ENCODE data around the gene RRP7A.
"Not testable (repeated sequence)": the region's sequence is repeated elsewhere in the genome, so short reads cannot be mapped to it uniquely, and the experiment has no call there.

Gene RRP7A

DNA sequence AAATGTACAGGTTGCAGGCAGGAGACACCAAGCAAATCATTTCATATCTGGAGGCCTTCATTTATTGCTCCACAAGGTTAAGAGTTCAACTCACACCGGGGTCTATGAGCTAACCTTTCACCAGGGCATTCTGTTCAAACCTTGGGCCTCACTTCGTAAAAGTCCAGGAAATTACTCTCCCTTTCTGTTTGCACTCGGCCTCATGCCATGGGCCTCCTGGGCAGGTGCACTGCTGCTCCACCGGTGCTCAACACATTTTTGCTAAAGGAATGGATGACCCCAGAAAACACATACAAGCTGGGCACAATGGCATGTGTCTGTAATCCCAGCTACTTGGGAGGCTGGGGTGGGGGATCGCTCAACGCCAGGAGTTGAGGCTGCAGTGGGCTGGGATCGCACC is 16.6 kb upstream of the RRP7A start:
- no peak for DNase-seq (ENCODE audit: low spot score)

DNA sequence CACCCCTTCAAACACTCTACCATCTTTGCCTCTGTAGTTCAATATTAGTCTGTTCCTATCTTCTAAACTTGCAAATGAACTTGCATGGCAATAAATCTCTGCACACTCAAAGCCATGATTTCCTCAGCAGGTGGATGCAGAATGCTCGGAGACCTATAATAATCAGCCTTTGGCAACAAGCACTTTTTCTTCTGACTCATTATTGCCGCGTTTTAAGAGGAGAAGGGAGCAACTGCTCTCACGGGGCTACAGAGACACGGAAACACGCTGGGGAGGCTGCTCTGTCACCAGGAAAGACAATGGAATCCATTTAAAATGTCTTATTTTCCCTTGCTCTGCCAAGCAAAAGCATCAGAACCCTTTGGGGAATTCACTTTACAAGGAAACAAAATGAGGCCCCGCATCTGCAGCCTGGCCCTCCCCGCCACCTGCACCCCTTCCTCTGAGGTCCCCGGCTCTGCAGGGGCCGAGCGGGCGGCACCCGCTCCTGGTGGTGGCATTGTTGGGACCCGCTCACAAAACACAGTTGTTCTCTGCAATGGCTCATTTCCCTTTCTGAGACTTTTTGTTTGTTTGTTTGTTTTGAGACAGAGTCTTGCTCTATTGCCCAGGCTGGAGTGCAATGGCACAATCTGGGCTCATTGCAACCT is 15.6 kb upstream of the RRP7A start:
- not testable (repeated sequence) for DNase-seq (ENCODE audit: low spot score)

DNA sequence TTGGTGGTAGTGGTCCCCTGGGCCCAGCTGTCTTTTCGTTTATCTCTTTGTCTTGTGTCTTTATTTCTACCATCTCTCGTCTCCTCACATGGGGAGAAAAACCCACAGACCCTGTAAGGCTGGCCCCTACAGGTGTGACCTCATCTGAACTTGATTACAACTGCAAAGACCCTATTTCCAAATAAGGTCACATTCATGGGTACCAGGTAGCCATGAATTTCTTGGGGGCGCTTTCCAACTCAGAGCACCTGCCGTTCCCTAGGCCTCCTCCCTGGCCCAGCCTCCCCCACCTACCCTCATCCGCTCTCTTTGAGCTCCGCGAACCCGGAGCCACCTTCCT is 14.0 kb upstream of the RRP7A start:
- no peak for DNase-seq (ENCODE audit: low spot score)

DNA sequence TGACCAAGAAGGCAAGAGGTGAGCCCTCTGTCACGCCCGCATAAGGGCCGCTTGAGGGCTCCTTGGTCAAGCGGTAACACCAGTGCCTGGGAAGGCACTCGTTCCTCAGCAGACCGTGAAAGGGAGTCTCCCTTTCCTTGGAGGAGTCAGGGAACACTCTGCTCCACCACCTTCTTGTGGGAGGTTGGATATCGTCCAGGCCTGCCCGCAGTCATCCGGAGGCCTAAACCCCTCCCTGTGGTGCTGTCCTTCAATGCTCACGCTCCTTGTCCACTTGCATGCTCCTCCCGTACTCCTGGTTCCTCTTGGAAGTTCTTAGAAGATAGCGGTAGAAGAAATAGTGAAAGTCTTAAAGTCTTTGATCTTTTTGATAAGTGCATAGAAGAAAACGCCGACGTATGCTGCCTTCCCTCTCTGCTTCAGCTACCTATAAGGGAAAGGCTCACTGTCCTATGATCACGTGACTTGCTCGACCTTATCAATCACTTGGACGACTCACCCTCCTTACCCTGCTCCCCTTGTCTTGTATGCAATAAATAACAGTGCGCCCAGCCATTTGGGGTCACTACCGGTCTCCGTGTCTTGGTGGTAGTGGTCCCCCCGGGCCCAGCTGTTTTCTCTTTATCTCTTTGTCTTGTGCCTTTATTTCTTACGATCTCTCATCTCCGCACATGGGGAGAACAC is 11.9 kb upstream of the RRP7A start:
- not testable (repeated sequence) for DNase-seq (ENCODE audit: low spot score)

DNA sequence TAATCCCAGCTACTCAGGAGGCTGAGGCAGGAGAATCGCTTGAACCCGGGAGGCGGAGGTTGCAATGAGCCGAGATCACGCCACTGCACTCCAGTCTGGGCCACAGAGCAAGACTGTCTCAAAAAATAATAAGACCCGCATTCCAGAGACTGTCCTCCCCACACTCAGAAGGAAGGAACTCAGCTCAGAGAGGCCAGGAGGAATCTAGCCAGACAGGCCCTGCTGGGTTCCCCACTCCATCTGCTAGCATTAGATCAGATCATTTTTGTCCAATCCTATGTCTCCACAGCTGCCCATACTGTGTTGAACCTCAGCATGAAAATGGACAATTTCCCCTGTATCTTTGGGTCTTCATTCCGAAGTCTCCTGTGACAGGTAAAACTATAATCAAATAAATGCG is 9.8 kb upstream of the RRP7A start:
- not testable (repeated sequence) for DNase-seq (ENCODE audit: low spot score)

DNA sequence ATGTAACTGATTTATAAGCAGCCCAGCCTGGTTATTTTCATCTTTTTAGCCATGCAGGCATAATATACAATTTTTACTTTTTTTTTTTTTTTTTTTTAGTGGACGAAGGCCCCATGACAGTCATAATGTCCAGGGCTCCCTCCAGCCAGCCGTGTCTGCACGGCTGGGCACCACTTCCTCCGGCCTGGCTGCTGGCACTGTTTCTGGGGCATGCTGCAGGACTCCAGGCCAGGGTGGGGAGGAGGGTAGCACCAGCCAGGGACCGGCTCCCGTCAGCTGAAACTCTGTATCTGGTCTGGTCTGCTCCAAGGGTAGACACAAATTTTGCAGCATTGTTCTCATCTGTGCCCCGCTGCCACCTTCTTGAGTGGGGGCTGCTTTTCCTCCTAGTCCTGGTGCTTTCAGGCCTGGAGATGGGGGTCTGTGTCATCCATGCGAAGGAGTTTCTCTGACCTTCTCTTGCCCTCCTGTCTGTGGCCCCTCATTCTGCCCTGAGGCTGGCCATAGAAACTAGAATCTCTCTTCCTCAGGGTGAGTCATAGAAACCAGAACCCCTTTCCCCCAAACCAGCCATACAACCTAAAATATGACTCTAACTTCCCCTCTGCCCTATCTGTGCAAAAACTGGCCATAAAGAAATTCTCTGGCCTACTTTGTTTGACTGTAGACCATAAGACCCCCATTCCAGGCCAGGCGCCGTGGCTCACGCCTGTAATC is 9.2 kb upstream of the RRP7A start:
- DNase-seq (ENCODE audit: low spot score), result no peak

DNA sequence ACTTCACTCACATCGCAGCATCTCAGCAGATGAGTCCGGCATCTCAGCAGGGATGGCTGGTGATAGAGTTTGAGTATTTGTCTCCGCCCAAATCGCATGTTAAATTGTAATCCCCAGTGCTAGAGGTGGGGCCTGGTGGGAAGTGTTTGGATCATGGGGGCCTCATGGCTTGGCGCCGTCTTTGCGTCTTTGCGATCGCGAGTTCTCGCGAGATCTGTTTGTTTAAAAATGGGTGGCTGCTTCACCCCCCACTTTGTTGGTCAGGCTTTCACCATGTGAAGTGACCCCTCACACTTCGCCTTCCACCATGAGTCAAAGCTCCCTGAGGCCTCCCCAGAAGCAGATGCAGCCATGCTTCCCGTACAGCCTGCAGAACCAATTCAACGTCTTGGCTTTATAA is 3.0 kb upstream of the RRP7A start:
- DNase-seq (ENCODE audit: low spot score), result no peak

DNA sequence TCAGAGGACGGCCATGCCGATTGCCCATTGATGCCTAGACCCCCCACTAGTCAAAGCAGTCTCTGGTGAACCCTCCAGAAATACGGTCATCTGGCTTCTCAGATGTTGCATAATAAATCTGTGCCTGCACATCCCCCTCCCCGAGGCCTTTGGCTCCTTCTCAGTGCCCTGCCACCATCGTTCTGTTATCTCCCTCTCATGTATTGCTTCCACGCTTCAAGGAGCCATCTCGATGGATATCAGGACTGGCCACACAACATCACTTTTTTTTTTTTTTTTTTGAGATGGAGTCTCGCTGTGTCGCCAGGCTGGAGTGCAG is 1.6 kb upstream of the RRP7A start:
- no peak for DNase-seq (ENCODE audit: low spot score)

DNA sequence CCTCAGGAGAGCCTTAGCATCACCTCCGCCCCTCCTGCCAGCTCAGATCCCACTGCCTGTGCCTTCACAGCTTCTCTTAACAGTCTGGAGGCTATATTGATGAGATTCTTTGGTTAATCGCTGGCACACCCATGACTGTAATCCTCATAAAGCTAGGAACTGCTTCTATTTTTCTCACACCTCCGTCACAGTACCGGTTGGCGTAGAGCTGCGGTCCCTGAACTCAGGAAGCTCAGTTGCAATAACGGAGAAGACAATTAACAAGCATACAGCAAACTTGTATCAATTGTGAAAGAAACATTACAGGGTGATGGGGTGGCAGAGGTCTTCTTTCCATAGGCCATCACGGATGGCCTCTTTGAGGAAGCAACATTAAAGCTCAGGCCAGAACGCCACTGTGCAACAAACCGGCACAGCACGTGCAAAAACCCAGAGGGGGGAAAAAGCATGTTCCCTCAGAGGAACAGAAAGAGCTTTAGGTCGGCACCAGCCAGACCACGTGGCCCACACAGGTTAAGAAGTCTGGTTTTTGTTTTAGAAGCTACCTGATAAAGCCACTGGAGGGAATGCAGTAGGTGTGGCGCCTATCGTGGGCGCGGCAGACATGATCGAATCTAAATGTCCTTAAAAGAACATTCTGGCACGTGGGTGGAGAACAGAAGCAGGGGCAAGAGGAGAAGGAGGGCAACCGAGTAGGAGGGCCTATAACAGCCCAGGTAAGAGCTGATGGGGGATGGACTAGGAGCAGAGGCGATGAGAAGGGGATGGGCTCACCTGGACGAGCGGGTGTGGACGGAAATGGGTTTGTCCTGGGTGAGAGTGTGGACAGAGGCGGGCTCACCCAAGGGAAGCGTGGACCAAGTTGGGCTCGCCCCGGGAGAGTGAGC is 715 bp downstream of the RRP7A start:
- DNase-seq (ENCODE audit: low spot score), result not testable (repeated sequence)

DNA sequence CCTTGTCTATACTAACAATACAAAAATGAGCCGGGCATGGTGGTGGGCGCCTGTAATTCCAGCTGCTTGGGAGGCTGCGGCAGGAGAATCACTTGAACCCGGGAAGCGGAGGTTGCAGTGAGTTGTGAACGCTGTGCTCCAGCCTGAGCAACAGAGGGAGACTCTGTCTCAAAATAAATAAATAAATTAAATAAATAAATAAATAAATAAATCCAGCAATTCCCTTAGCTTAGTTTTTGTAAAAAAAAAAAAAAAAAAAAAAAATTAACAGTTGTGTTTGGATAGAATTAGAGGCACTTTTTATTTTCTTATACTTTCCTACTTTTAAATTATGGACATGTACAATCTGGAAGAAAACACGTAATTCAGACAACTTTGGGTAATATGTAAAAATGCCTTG is 2.5 kb downstream of the RRP7A start:
- DNase-seq (ENCODE audit: low spot score), result not testable (repeated sequence)

DNA sequence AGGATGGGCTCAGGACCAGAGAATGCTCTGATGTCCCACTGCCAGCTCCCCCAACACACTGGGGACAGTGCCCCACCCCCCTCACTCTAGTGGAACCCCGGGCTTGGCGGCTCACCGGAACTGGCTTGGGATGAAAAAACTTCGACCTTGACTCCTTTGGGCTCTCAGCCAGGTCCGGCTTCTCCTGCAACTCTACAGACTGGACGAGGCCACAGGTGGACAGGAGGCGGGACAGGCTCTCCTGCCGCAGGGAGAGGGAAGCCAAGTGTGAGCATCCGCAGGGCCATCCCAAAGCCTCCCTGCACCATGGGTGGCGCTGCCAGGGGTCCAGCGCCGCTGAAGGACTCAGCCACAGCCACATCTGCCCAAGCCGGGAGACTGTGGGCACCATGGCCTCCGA is 3.7 kb downstream of the RRP7A start:
- no peak for DNase-seq (ENCODE audit: low spot score)

DNA sequence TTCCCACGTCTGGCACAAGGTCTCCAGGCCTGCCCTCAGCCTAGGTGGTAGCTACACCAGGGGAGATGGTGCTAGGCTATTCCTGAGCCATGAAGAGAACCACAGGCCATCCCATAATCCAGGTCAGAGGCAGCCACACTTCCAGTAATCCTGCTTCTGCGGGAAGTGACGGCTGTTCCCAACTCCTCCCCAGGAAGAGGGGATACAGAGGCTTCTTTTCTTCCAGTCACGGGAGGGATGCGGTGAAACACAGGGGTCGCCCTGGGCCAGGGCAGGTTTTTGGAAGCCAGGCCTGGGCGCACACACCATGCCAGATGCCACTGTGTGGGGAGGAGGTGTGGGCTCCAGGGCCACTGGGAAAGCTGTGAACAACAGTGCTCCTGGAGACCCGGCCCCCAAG is 4.3 kb downstream of the RRP7A start:
- not testable (repeated sequence) for DNase-seq (ENCODE audit: low spot score)

DNA sequence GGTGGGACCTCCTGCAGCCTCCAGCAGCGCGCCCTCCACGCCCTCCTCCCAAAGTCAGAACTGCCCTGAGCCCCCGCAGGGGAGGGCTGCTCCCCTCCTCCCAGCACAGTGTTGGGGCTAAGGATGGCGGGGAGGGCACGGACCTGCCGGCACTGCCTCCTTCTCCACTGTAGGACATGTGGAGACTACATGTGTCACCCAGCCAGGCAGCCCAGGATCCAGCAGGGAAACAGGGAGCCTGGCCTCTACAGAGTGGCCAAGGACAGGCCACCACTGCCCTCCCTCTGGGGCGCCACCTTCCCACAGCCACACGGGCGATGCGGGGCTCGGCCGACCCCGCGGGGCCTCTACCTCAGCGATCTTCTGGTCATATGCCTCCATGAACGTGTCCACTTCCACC is 5.3 kb downstream of the RRP7A start:
- DNase-seq (ENCODE audit: low spot score), result not testable (repeated sequence)

DNA sequence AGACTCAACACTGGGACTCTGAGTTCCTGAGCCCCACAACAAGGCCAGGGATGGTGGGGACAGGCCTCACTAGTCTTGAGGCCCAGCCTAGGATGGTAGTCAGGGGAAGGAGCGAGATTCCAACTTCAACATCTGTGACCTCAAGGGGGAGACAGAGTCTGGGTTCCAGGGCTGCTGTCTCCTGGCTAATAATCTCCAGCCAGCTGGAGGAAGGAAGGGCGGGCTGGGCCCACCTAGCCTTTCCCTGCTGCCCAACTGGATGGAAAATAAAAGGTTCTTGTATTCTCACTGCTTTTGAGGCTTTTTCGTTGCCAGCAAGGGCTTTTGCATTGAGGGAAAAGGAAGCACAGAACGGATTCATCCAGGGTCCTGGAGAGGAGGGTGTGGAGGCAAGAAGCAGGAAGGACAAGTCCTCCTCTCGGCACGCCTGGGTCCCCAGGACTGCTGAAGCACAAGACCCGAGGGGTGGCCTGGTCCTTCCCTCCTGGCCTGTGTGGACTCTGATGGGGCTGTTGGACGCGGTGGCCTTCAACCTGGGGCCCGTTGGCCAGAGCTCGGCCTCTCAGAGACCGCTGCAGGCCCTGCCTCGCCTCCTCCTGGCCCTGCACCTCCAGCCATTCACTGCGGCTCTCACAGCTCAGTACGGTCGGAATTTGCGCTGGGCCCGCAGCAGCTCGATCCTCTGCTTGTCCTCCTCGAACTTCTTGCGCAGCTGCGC is 7.2 kb downstream of the RRP7A start:
- peak; percentile 32 for DNase-seq (ENCODE audit: low spot score)

DNA sequence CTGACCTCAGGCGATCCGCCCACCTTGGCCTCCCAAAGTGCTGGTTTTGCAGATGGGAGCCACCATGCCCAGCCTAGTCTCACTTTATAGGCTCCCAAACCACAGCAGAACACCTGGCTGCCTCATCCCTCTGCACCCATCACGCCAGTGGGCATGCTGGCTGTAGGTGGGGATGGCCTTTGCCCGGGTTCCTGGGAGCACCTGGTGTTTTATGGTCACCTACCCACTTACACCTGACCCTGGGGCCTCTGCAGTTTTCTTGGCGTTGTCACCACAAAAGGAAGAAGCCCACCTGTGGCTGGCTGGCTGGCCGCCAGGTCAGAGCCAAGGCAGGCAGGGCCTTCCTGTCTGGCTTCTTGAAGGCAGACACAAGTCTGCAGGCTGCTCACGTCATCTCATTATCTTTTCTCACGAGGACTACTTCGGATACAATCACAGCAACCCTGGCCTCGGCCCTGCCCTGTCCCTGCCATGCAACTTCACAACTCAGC is 8.2 kb downstream of the RRP7A start:
- no peak for DNase-seq (ENCODE audit: low spot score)

DNA sequence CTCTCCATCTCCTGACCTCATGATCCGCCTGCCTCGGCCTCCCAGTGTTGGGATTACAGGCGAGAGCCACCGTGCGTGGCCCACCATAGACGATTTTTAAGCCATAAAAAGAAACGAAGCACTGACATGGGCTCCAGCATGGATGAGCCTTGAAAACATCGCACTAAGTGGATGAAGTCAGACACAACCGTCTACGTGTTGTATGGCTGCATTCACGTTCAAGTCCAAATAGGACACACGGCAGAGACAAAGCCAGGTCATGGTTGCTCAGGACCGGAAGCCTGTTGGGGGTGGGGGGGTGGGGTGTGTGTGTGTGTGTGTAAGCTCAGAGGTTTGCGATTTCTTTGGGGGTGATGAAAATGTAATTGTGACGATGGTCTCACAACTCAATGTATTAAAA is 10.0 kb downstream of the RRP7A start:
- DNase-seq (ENCODE audit: low spot score), result no peak

DNA sequence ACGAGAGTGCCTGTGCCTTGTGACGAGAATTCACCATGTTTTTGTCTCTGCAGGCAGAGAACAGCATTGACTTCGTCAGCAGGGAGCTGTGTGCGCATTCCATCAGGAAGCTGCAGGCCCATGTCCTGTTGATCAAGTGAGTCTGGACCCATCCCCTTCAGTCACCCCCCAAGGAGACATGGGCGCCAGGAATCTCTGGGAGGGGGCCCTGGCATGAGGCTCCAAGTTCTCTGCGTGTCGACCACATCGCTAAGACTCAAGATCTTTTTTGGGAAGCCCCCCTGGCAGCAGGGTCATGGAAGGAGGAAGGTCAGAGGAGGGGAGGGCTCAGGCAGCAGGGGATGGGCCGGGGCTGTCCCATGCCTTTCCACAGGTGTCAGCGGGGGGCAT is 10.6 kb downstream of the RRP7A start:
- DNase-seq (ENCODE audit: low spot score), result not testable (repeated sequence)

DNA sequence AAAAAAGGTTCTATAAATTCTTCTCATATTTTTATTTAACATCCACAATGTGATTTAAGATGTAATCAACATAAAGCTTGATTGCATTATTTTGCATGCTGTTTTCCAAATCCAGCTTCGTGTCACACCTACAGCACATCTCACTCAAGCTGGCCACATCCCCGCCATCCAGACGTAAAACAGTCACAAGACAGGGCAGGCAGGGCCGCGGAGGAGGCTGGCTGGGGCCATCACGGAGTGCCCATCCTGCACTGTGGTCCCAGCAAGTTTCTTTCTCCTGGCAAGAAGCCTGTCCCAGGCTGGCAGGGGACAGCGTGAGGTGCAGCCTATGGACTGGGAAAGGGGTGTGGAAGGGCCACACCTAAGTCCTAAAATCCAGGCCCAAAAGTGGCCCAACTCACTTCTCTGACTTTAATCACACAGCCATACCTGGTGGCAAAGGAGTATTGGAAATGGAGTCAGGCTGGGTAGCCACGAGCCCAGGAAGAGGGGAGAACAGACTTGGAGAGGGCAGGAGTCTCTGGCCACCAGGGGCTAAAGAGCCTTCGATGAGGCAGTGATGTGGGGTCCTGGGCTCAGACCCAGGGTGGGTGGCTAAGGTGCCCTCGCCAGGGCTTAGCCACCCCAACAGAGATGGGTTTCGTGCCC is 11.1 kb downstream of the RRP7A start:
- not testable (repeated sequence) for DNase-seq (ENCODE audit: low spot score)

DNA sequence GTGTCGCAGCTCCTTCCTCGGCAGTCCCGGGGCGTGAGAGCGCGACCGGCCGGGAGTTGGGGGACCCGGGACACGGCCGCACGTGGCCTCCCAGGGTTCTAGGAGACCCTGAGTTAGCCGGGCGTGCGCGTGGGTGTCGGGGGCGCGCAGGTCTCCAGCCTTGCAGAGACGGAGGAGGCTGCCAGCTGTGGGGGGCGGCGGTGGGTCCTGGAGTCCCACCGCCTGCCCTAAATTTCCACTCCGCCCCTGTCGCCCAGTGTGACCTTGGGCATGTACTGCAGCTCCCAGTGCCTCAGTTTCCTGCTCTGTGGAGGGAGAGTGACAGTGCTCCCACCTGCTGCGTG is 18.8 kb downstream of the RRP7A start:
- DNase-seq (ENCODE audit: low spot score), result no peak

DNA sequence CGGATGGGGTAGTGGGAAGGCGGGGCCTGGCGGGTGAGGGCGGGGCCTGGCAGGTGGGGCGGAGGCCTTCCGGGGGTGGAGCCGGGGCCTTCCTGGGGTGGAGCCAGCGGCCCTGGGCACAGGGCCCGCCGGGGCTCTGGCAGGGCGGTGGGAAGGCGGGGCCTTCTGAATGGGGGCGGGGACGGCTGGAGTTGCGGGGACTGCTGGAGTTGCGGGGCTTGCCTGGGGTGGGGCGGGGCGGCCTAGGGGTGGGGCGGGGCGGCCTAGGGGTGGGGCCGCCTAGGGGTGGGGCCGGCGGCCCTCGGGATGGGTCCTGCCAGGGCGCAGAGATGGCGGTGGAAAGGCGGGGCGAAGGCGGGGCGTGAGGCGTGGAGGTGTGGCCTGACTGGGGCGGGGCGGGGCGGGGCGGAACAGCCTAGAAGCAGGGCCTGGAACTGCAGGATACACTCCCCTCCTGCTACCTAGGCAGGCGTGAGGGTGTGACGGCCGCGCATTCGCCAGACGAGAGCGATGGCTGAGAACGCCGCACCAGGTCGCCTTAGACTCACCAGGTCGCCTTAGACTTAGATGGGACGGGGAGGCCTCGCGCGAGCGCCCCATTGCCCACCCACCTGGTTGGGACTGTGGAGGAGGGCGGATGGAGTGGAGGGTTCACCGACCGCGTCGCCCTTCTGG is 19.3 kb downstream of the RRP7A start:
- peak; percentile 48 for DNase-seq (ENCODE audit: low spot score)

DNA sequence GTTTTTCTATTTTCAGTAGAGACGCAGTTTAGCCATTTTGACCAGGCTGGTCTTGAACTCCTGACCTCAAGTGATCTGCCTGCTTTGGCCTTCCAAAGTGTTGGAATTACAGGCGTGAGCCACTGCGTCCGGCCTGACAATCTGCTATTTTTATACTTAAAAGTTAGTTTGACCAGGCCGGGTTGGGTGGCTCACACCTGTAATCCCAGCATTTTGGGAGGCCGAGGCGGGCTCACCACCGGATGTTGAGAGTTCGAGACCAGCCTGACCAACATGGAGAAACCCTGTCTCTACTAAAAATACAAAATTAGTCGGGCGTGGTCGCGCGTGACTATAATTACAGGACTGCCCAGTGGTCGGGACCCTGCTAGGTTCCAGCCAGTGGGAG is 19.8 kb downstream of the RRP7A start:
- not testable (repeated sequence) for DNase-seq (ENCODE audit: low spot score)

All from kidney capillary endothelial cell (primary cell).